ENCODE measurements around the gene KAT6B.

Gene KAT6B

GRCh38 chr10:74932648-74933047, 106.2 kb downstream of the KAT6B start:
- no peak overlapping the region for H3K4me3 ChIP-seq (ENCODE audit: low read depth, low read length)
- no peak for DNase-seq (ENCODE audit: low read depth)

- H3K4me3 ChIP-seq (ENCODE audit: low read depth, low read length), result no peak overlapping the region
- no peak for DNase-seq (ENCODE audit: low read depth)
These were observed 107.9 kb downstream of the KAT6B start for GRCh38 chr10:74934100-74934812.

GRCh38 chr10:74936577-74937265, 110.3 kb downstream of the KAT6B start:
- no peak overlapping the region for H3K4me3 ChIP-seq (ENCODE audit: low read depth, low read length)
- DNase-seq (ENCODE audit: low read depth), result peak; percentile 39

- no peak overlapping the region for H3K4me3 ChIP-seq (ENCODE audit: low read depth, low read length)
- no peak for DNase-seq (ENCODE audit: low read depth)
These were observed 111.0 kb downstream of the KAT6B start for GRCh38 chr10:74937266-74937856.

GRCh38 chr10:74944205-74944604, 117.8 kb downstream of the KAT6B start:
- no peak overlapping the region for H3K4me3 ChIP-seq (ENCODE audit: low read depth, low read length)
- no peak for DNase-seq (ENCODE audit: low read depth)

GRCh38 chr10:74947781-74948401, 121.5 kb downstream of the KAT6B start:
- DNase-seq (ENCODE audit: low read depth), result no peak
- no peak overlapping the region for H3K4me3 ChIP-seq (ENCODE audit: low read depth, low read length)

- DNase-seq (ENCODE audit: low read depth), result no peak
- H3K4me3 ChIP-seq (ENCODE audit: low read depth, low read length), result no peak overlapping the region
These were observed 122.8 kb downstream of the KAT6B start for GRCh38 chr10:74949034-74949832.

- no peak overlapping the region for H3K4me3 ChIP-seq (ENCODE audit: low read depth, low read length)
These were observed 123.7 kb downstream of the KAT6B start for GRCh38 chr10:74949843-74950765.

GRCh38 chr10:74953214-74953613, 126.8 kb downstream of the KAT6B start:
- DNase-seq (ENCODE audit: low read depth), result no peak
- H3K4me3 ChIP-seq (ENCODE audit: low read depth, low read length), result no peak overlapping the region

More at GRCh38 chr10:74949843-74950765, 123.7 kb downstream of the KAT6B start:
- no peak for DNase-seq (ENCODE audit: low read depth)

GRCh38 chr10:74955796-74956195, 129.4 kb downstream of the KAT6B start:
- DNase-seq (ENCODE audit: low read depth), result no peak
- H3K4me3 ChIP-seq (ENCODE audit: low read depth, low read length), result no peak overlapping the region

- no peak for DNase-seq (ENCODE audit: low read depth)
- no peak overlapping the region for H3K4me3 ChIP-seq (ENCODE audit: low read depth, low read length)
These were observed 130.2 kb downstream of the KAT6B start for GRCh38 chr10:74956555-74957111.

- DNase-seq (ENCODE audit: low read depth), result no peak
- no peak overlapping the region for H3K4me3 ChIP-seq (ENCODE audit: low read depth, low read length)
These were observed 131.0 kb downstream of the KAT6B start for GRCh38 chr10:74957285-74957961.

GRCh38 chr10:74958316-74958715, 131.9 kb downstream of the KAT6B start:
- no peak overlapping the region for H3K4me3 ChIP-seq (ENCODE audit: low read depth, low read length)
- DNase-seq (ENCODE audit: low read depth), result no peak

- no peak for DNase-seq (ENCODE audit: low read depth)
These were observed 134.3 kb downstream of the KAT6B start for GRCh38 chr10:74960670-74961069.

GRCh38 chr10:74962517-74962916, 136.1 kb downstream of the KAT6B start:
- DNase-seq (ENCODE audit: low read depth), result no peak
- H3K4me3 ChIP-seq (ENCODE audit: low read depth, low read length), result no peak overlapping the region

More at GRCh38 chr10:74960670-74961069, 134.3 kb downstream of the KAT6B start:
- H3K4me3 ChIP-seq (ENCODE audit: low read depth, low read length), result no peak overlapping the region

- H3K4me3 ChIP-seq (ENCODE audit: low read depth, low read length), result no peak overlapping the region
- DNase-seq (ENCODE audit: low read depth), result no peak
These were observed 137.1 kb downstream of the KAT6B start for GRCh38 chr10:74963549-74963948.

GRCh38 chr10:74967911-74968666, 141.7 kb downstream of the KAT6B start:
- no peak for DNase-seq (ENCODE audit: low read depth)
- no peak overlapping the region for H3K4me3 ChIP-seq (ENCODE audit: low read depth, low read length)

All from skeletal muscle cell (primary cell).